B cell (primary cell): ENCODE measurements around the gene BABAM2. TPM values are rescaled to one million over a fixed set of nuclear protein-coding genes. Genes with fewer than 3 reads are reported as not detected.

Experiments used
- ATAC-seq: fragments of 200-7000 bp; cut with Tn5 transposase; one replicate; pipeline ENCODE4 v1.10.0; 2021; ENCODE audit warnings: low read depth, mild to moderate bottlenecking, moderate number of reproducible peaks, moderate library complexity
- CTCF ChIA-PET: fragments of 350-600 bp; sonication (Branson Sonifier 250); formaldehyde crosslinking; loops from one replicate; lab custom pipeline; 2021; ENCODE audit warnings: antibody characterized with exemption, inconsistent platforms; lab: Charles Lee
- POLR2A ChIA-PET: fragments of 350-600 bp; sonication (Branson Sonifier 250); formaldehyde crosslinking; loops from one replicate; lab custom pipeline; 2021; ENCODE audit warnings: antibody characterized with exemption; lab: Charles Lee
- DNase-seq: peaks from one replicate; pipeline ENCODE4 v3.0.0; 2013
- H2AFZ ChIP-seq: 2 replicates; pipeline ENCODE4 v1.6.1; 2012; ENCODE audit warnings: mild to moderate bottlenecking, low read depth, low read length; ENCODE audit not compliant: insufficient read depth, poor library complexity, severe bottlenecking
- H3K27ac ChIP-seq, 2 donors: 1 replicate in 1 of 2; 2 replicates in 1 of 2; pipeline ENCODE4 v1.5.1; 2012 to 2013; ENCODE audit warnings: low read length in 2 of 2, mild to moderate bottlenecking in 2 of 2, moderate library complexity in 1 of 2
- H3K27me3 ChIP-seq, 4 experiments: fragments of 200-600 bp in 1 of 4; sonication (generic) in 1 of 4; replicated peaks in 1 of 4; 1 replicate in 2 of 4; 2 replicates in 2 of 4; pipeline versions ENCODE4 v1.6.1 to v1.7.0; 2013 to 2016; ENCODE audit warnings: low read length in 3 of 4, mild to moderate bottlenecking in 2 of 4, mixed read lengths in 1 of 4, moderate library complexity in 1 of 4; ENCODE audit not compliant: insufficient read depth in 4 of 4, control insufficient read depth in 3 of 4; ENCODE audit errors: control extremely low read depth in 1 of 4
- H3K36me3 ChIP-seq, 2 experiments: replicated peaks in 1 of 2; 1 replicate in 1 of 2; 2 replicates in 1 of 2; pipeline versions ENCODE4 v1.6.1 to v1.7.1; 2013; ENCODE audit warnings: low read length in 1 of 2; ENCODE audit not compliant: insufficient read depth in 2 of 2, control insufficient read depth in 1 of 2; ENCODE audit errors: control extremely low read depth in 1 of 2, extremely low read depth in 1 of 2
- H3K4me1 ChIP-seq, 2 donors: fragments of 200-600 bp in 1 of 2; sonication (generic) in 1 of 2; 1 replicate in 1 of 2; 2 replicates in 1 of 2; pipeline versions ENCODE4 v1.5.1 to v1.6.1; 2013 to 2017; ENCODE audit warnings: low read length in 2 of 2; ENCODE audit not compliant: control insufficient read depth in 2 of 2, insufficient read depth in 2 of 2
- H3K4me2 ChIP-seq: replicated peaks from 2 replicates; pipeline ENCODE3; 2012; ENCODE audit warnings: mild to moderate bottlenecking, low read depth, low read length; ENCODE audit not compliant: poor library complexity, severe bottlenecking
- H3K4me3 ChIP-seq, 5 experiments: fragments of 200-600 bp in 1 of 5; sonication (generic) in 1 of 5; 1 replicate in 3 of 5; 2 replicates in 2 of 5; pipeline versions ENCODE4 v1.5.1 to v1.7.0; 2011 to 2016; ENCODE audit warnings: low read length in 4 of 5, mild to moderate bottlenecking in 4 of 5, low read depth in 2 of 5, control low read depth in 1 of 5, moderate library complexity in 1 of 5; ENCODE audit not compliant: insufficient read depth in 1 of 5; ENCODE audit errors: control extremely low read depth in 1 of 5, extremely low read depth in 1 of 5
- H3K79me2 ChIP-seq: fragments of 200-600 bp; sonication (generic); one replicate; pipeline ENCODE4 v1.6.0; 2016; ENCODE audit warnings: low read length; ENCODE audit not compliant: control insufficient read depth, insufficient read depth
- H3K9ac ChIP-seq: fragments of 200-600 bp; sonication (generic); 2 replicates; pipeline ENCODE4 v1.6.1; 2017; ENCODE audit warnings: mild to moderate bottlenecking, low read length, moderate library complexity
- H3K9me3 ChIP-seq, 3 donors: one replicate each; pipeline versions ENCODE4 v1.6.1 to v1.7.1; 2013; ENCODE audit warnings: low read length in 2 of 3; ENCODE audit not compliant: control insufficient read depth in 2 of 3, insufficient read depth in 1 of 3; ENCODE audit errors: control extremely low read depth in 1 of 3
- H4K20me1 ChIP-seq: 2 replicates; pipeline ENCODE4 v1.6.0; 2012; ENCODE audit warnings: mild to moderate bottlenecking, low read length; ENCODE audit not compliant: insufficient read depth, control insufficient read depth, poor library complexity, severe bottlenecking
- H3K27ac Mint-ChIP-seq: one replicate; pipeline ENCODE4 v1.8.0; 2021; ENCODE audit warnings: mixed read lengths
- H3K27me3 Mint-ChIP-seq: one replicate; pipeline ENCODE4 v1.8.0; 2021; ENCODE audit warnings: mixed read lengths
- H3K4me1 Mint-ChIP-seq: one replicate; pipeline ENCODE4 v1.8.0; 2021; ENCODE audit warnings: mixed read lengths
- H3K4me3 Mint-ChIP-seq: one replicate; pipeline ENCODE4 v1.8.0; 2021; ENCODE audit warnings: mixed read lengths
- H3K9me3 Mint-ChIP-seq: one replicate; pipeline ENCODE4 v1.8.0; 2022; ENCODE audit warnings: mixed read lengths; ENCODE audit not compliant: insufficient read depth
- EZH2 ChIP-seq: IDR thresholded peaks from 2 replicates; pipeline ENCODE4 v1.6.1; 2012; ENCODE audit warnings: borderline replicate concordance, low read depth, mild to moderate bottlenecking, moderate library complexity, low read length; ENCODE audit not compliant: insufficient read depth, poor library complexity, severe bottlenecking
- WGBS: methylation state at CpG from one replicate; pipeline ENCODE4 v1.1.5; 2013; ENCODE audit warnings: missing lambda C conversion rate; ENCODE audit not compliant: insufficient coverage; 5-methylcytosine and 5-hydroxymethylcytosine counted together
- intact Hi-C: fragments of 100-400 bp; cut with micrococcal nuclease; formaldehyde crosslinking; loops from one replicate; pipeline ENCODE4 v1.10.0; 2022
- polyA plus RNA-seq: library from polyadenylated mRNA; depleted of rRNA; stranded (reverse); fragments of >200 nt; gene quantifications from 2 replicates; pipeline ENCODE4 v1.2.3, GENCODE V29; 2012
- total RNA-seq, 2 donors: library from RNA; stranded (reverse); fragments of 120-200 nt in 1 of 2; gene quantifications; 1 replicate in 1 of 2; 2 replicates in 1 of 2; pipeline versions ENCODE4 v1.2.3 to v1.2.4, GENCODE V29; 2013 to 2022
- TF ChIP-seq, protein P1 (sequence below): fragments of 200-600 bp; IDR thresholded peaks from one replicate; pipeline ENCODE4 v1.8.0; 2022; ENCODE audit warnings: antibody characterized with exemption, mild to moderate bottlenecking

Gene BABAM2
- total and polyA plus RNA-seq, 2 donors (not counting 1 experiment from before 2014, with no cell fraction given): 22.3 to 69.6 TPM

DNA sequence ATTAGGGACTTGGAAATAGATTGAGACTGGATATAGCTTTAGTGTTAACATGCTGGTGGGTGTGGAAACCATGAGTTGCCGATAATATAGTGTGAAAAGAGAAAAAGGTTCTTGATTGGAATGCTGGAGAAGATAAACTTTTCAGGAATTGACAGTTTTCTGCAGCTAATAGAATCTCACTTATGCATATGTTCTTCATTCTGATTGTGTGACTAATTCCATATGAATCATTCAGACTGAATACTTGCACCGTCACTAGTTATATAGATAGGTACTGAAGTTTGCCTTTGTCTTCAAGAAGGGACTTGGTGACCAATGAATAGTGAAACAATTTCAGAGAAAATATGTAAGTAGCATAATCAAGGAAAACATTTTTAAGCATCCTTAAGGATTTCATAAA, 276.4 kb downstream of the BABAM2 start:
- Histone ChIP-seq H3K9me3 (no peaks in the 10 kb centered on the region), H3K79me2 (no peaks in the 10 kb centered on the region), H4K20me1 (no peaks in the 10 kb centered on the region), H3K27me3 (no peaks in the 10 kb centered on the region), H3K4me1 (no peaks in the 10 kb centered on the region), H3K9ac (no peak overlapping the region), H3K4me3 (no peak overlapping the region), H3K27ac (no peak overlapping the region), H3K36me3 (peaks cover 0 to 2% of the 10 kb centered on the region in 2 experiments), H2AFZ (no peak overlapping the region), H3K4me2 (no peak overlapping the region)
- H3K27me3 Mint-ChIP-seq: no peaks in the 10 kb centered on the region
- intact Hi-C loops: no loop called here
- no peak for TF ChIP-seq EZH2
- TF ChIP-seq, protein P1, sequence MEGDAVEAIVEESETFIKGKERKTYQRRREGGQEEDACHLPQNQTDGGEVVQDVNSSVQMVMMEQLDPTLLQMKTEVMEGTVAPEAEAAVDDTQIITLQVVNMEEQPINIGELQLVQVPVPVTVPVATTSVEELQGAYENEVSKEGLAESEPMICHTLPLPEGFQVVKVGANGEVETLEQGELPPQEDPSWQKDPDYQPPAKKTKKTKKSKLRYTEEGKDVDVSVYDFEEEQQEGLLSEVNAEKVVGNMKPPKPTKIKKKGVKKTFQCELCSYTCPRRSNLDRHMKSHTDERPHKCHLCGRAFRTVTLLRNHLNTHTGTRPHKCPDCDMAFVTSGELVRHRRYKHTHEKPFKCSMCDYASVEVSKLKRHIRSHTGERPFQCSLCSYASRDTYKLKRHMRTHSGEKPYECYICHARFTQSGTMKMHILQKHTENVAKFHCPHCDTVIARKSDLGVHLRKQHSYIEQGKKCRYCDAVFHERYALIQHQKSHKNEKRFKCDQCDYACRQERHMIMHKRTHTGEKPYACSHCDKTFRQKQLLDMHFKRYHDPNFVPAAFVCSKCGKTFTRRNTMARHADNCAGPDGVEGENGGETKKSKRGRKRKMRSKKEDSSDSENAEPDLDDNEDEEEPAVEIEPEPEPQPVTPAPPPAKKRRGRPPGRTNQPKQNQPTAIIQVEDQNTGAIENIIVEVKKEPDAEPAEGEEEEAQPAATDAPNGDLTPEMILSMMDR: no peak
- H3K4me1 Mint-ChIP-seq: no peaks in the 10 kb centered on the region
- no peak overlapping the region for H3K4me3 Mint-ChIP-seq
- H3K9me3 Mint-ChIP-seq: no peaks in the 10 kb centered on the region
- DNase-seq: no peak
- WGBS: no CpG with 5 or more reads among the region's 2 CpGs
- H3K27ac Mint-ChIP-seq: no peak overlapping the region
- ChIA-PET POLR2A (no interaction called here), CTCF (no interaction called here)
- no peak for ATAC-seq

DNA sequence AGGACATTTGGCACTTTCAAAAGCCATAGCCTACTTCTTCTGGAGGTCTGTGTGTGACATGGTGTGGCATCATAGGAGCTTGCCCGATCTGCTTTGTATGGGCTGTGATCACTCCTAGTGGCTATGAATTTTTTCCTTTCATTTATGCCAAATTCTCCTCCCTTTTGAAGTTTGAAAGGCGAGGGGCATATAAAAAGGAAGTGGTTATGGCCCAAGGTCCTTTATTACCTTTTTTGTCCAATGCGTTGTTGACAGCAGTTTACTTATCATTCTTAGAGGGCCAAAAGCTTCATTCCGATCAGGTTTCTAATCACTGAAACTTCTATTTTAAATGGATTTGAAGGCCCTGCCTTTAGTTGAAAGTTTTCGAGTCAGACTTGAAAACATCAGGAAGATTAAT, 277.8 kb downstream of the BABAM2 start:
- H3K4me2 ChIP-seq: no peak overlapping the region
- no peak overlapping the region for H2AFZ ChIP-seq
- H3K36me3 ChIP-seq: peaks cover 0 to 2% of the 10 kb centered on the region in 2 experiments
- no peak for ATAC-seq
- ChIA-PET CTCF (interaction anchor here (0.8 kb wide), 1 partner anchor 8 kb away, joined by 3 read pairs; no protein-coding TSS in a partner anchor), POLR2A (no interaction called here)
- TF ChIP-seq EZH2: no peak
- TF ChIP-seq, protein P1: no peak
- no peaks in the 10 kb centered on the region for H3K27me3 Mint-ChIP-seq
- H3K4me3 Mint-ChIP-seq: no peak overlapping the region
- DNase-seq: no peak
- no peaks in the 10 kb centered on the region for H3K27me3 ChIP-seq
- WGBS: 88% methylated on average over 3 of the region's 5 CpGs
- no peak overlapping the region for H3K9ac ChIP-seq
- H3K27ac Mint-ChIP-seq: no peak overlapping the region
- H4K20me1 ChIP-seq: no peaks in the 10 kb centered on the region
- no peak overlapping the region for H3K27ac ChIP-seq
- no peak overlapping the region for H3K4me3 ChIP-seq
- H3K79me2 ChIP-seq: no peaks in the 10 kb centered on the region
- no peaks in the 10 kb centered on the region for H3K9me3 ChIP-seq
- intact Hi-C loops: no loop called here
- H3K9me3 Mint-ChIP-seq: no peaks in the 10 kb centered on the region
- no peaks in the 10 kb centered on the region for H3K4me1 ChIP-seq
- no peaks in the 10 kb centered on the region for H3K4me1 Mint-ChIP-seq
